IMR-90 (cell line): Measurements from ENCODE around the gene CLK2. TPM values are rescaled to one million over a fixed set of nuclear protein-coding genes. Genes with fewer than 3 reads are reported as not detected.

Source experiments
- ATAC-seq: fragments of 200-7000 bp; cut with Tn5 transposase; 2 replicates; pipeline ENCODE4 v1.9.1; 2020; ENCODE audit warnings: low read depth, mild to moderate bottlenecking, moderate library complexity
- BruUV-seq: library from RNA; stranded (reverse); fragments of 400-500 nt; replicated peaks from 2 replicates; lab custom pipeline; 2021; lab: Mats Ljungman, UMichigan
- CTCF ChIA-PET: fragments of 300-600 bp; formaldehyde crosslinking; extraction: SDS; loops from one replicate; lab custom pipeline; 2021; ENCODE audit warnings: antibody characterized with exemption; lab: Yijun Ruan, JAX
- POLR2A ChIA-PET: fragments of 300-600 bp; sonication (Branson Sonifier 250); formaldehyde crosslinking; loops from one replicate; lab custom pipeline; 2022; ENCODE audit warnings: antibody characterized with exemption; ENCODE audit not compliant: unreplicated experiment; lab: Charles Lee
- DNase-seq: peaks from one replicate; pipeline ENCODE4 v3.0.0; 2013
- H2AFZ ChIP-seq: replicated peaks from 2 replicates; pipeline ENCODE3; 2013; ENCODE audit warnings: low read length, mild to moderate bottlenecking; ENCODE audit not compliant: poor library complexity
- H2AK5ac ChIP-seq: 2 replicates; pipeline ENCODE4 v1.6.1; 2013; ENCODE audit warnings: low read depth, low read length, inconsistent platforms
- H2AK9ac ChIP-seq: replicated peaks from 2 replicates; pipeline ENCODE3; 2013; ENCODE audit warnings: mild to moderate bottlenecking, low read depth, low read length, moderate library complexity; ENCODE audit not compliant: poor library complexity
- H2BK120ac ChIP-seq: 2 replicates; pipeline ENCODE4 v1.6.1; 2013; ENCODE audit warnings: low read depth, low read length, inconsistent platforms
- H2BK15ac ChIP-seq: 3 replicates; pipeline ENCODE4 v1.6.1; 2013; ENCODE audit warnings: low read depth, low read length, inconsistent platforms
- H2BK20ac ChIP-seq: 2 replicates; pipeline ENCODE4 v1.6.1; 2013; ENCODE audit warnings: low read depth, mild to moderate bottlenecking, inconsistent platforms, low read length, moderate library complexity
- H2BK5ac ChIP-seq: 2 replicates; pipeline ENCODE4 v1.6.1; 2013; ENCODE audit warnings: mild to moderate bottlenecking, low read depth, low read length, inconsistent platforms; ENCODE audit not compliant: poor library complexity, severe bottlenecking
- H3K14ac ChIP-seq: replicated peaks from 2 replicates; pipeline ENCODE4 v1.6.1; 2013; ENCODE audit warnings: low read depth, low read length, inconsistent platforms
- H3K18ac ChIP-seq: 2 replicates; pipeline ENCODE4 v1.6.1; 2013; ENCODE audit warnings: low read depth, low read length, control low read depth
- H3K23ac ChIP-seq: 2 replicates; pipeline ENCODE4 v1.6.1; 2013; ENCODE audit warnings: low read depth, low read length, inconsistent platforms
- H3K27ac ChIP-seq: 2 replicates; pipeline ENCODE4 v1.5.1; 2013; ENCODE audit warnings: mild to moderate bottlenecking, control low read depth, low read length; ENCODE audit not compliant: insufficient read depth
- H3K27me3 ChIP-seq: 2 replicates; pipeline ENCODE4 v1.6.1; 2013; ENCODE audit warnings: low read length; ENCODE audit not compliant: control insufficient read depth, insufficient read depth
- H3K36me3 ChIP-seq: 2 replicates; pipeline ENCODE4 v1.6.1; 2013; ENCODE audit warnings: low read length, mixed read lengths; ENCODE audit not compliant: control insufficient read depth, insufficient read depth
- H3K4ac ChIP-seq: 2 replicates; pipeline ENCODE4 v1.6.1; 2013; ENCODE audit warnings: low read depth, low read length, inconsistent platforms
- H3K4me1 ChIP-seq: 2 replicates; pipeline ENCODE4 v1.6.1; 2013; ENCODE audit warnings: low read length, mixed read lengths; ENCODE audit not compliant: control insufficient read depth, insufficient read depth
- H3K4me2 ChIP-seq: 2 replicates; pipeline ENCODE4 v1.6.1; 2013; ENCODE audit warnings: low read depth, mild to moderate bottlenecking, control low read depth, low read length, moderate library complexity
- H3K4me3 ChIP-seq: 2 replicates; pipeline ENCODE4 v1.5.1; 2013; ENCODE audit warnings: low read depth, mild to moderate bottlenecking, control low read depth, low read length, moderate library complexity; ENCODE audit not compliant: insufficient read depth
- H3K56ac ChIP-seq: 2 replicates; pipeline ENCODE4 v1.6.1; 2013; ENCODE audit warnings: low read length, inconsistent platforms; ENCODE audit not compliant: insufficient read depth; ENCODE audit errors: extremely low read depth
- H3K79me1 ChIP-seq, 2 experiments: 2 replicates each; pipeline ENCODE4 v1.6.1; 2013; ENCODE audit warnings: low read length in 2 of 2, inconsistent platforms in 1 of 2, low read depth in 1 of 2
- H3K9ac ChIP-seq: 2 replicates; pipeline ENCODE4 v1.6.1; 2013; ENCODE audit warnings: low read depth, low read length, control low read depth
- H3K9me1 ChIP-seq: 2 replicates; pipeline ENCODE4 v1.6.1; 2013; ENCODE audit warnings: low read length, inconsistent platforms; ENCODE audit not compliant: insufficient read depth
- H3K9me3 ChIP-seq: 2 replicates; pipeline ENCODE4 v1.6.1; 2013; ENCODE audit warnings: low read length; ENCODE audit not compliant: control insufficient read depth, insufficient read depth
- H4K20me1 ChIP-seq: 2 replicates; pipeline ENCODE4 v1.6.1; 2013; ENCODE audit warnings: low read length, inconsistent platforms; ENCODE audit not compliant: insufficient read depth
- H4K5ac ChIP-seq: 2 replicates; pipeline ENCODE4 v1.6.1; 2013; ENCODE audit warnings: mild to moderate bottlenecking, low read depth, low read length, control low read depth
- H4K8ac ChIP-seq, 2 experiments: 2 replicates each; pipeline ENCODE4 v1.6.1; 2013; ENCODE audit warnings: low read depth in 2 of 2, low read length in 2 of 2, control low read depth in 1 of 2, inconsistent platforms in 1 of 2
- H4K91ac ChIP-seq: 2 replicates; pipeline ENCODE4 v1.6.1; 2013; ENCODE audit warnings: low read depth, low read length, inconsistent platforms; ENCODE audit not compliant: insufficient read depth
- BHLHE40 ChIP-seq: fragments of 150-350 bp; IDR thresholded peaks from 2 replicates; pipeline ENCODE4 v1.6.1; 2016; ENCODE audit warnings: mild to moderate bottlenecking, low read depth, low read length
- CEBPB ChIP-seq: IDR thresholded peaks from 2 replicates; pipeline ENCODE4 v1.6.1; 2012; ENCODE audit warnings: low read depth, low read length, improper control_type of control experiment
- CHD1 ChIP-seq: IDR thresholded peaks from 2 replicates; pipeline ENCODE4 v1.6.1; 2012; ENCODE audit warnings: low read depth, low read length, improper control_type of control experiment
- MAFK ChIP-seq: IDR thresholded peaks from 2 replicates; pipeline ENCODE4 v1.6.1; 2012; ENCODE audit warnings: low read depth, low read length, improper control_type of control experiment
- MXI1 ChIP-seq: IDR thresholded peaks from 2 replicates; pipeline ENCODE4 v1.6.1; 2012; ENCODE audit warnings: low read depth, mild to moderate bottlenecking, low read length, moderate library complexity, borderline replicate concordance
- NFE2L2 ChIP-seq: fragments of 150-350 bp; IDR thresholded peaks from 2 replicates; pipeline ENCODE4 v1.6.1; 2016; ENCODE audit warnings: low read depth, mild to moderate bottlenecking, low read length
- POLR2A ChIP-seq: IDR thresholded peaks from 2 replicates; pipeline ENCODE4 v1.6.1; 2012; ENCODE audit warnings: mild to moderate bottlenecking, low read depth, low read length
- RAD21 ChIP-seq: IDR thresholded peaks from 2 replicates; pipeline ENCODE4 v1.6.1; 2012; ENCODE audit warnings: low read length, improper control_type of control experiment
- RFX5 ChIP-seq: IDR thresholded peaks from 2 replicates; pipeline ENCODE4 v1.8.0; 2012; ENCODE audit warnings: low read depth, mild to moderate bottlenecking, low read length, moderate library complexity
- SMC3 ChIP-seq: fragments of 150-350 bp; IDR thresholded peaks from 2 replicates; pipeline ENCODE4 v1.6.1; 2016; ENCODE audit warnings: low read depth, mild to moderate bottlenecking, antibody characterized with exemption, low read length, moderate library complexity
- WGBS, 2 experiments: methylation state at CpG; one replicate each; pipeline versions ENCODE4 v1.1.5 to v1.1.7; 2013; ENCODE audit warnings: missing lambda C conversion rate in 2 of 2; ENCODE audit not compliant: insufficient read length in 1 of 2; ENCODE audit errors: extremely low coverage in 2 of 2; 5-methylcytosine and 5-hydroxymethylcytosine counted together
- dilution Hi-C: fragments of 300-500 bp; cut with HindIII; formaldehyde crosslinking; loops from one replicate; pipeline ENCODE4 v1.14.3; 2018; ENCODE audit warnings: low sequenced_read_pairs; ENCODE audit not compliant: unreplicated experiment
- in situ Hi-C: fragments of 300-500 bp; cut with MboI; formaldehyde crosslinking; loops from 3 replicates; pipeline ENCODE4 v1.14.3; 2019; ENCODE audit warnings: low sequenced_read_pairs, inconsistent platforms, mixed read lengths
- intact Hi-C: fragments of 100-400 bp; cut with micrococcal nuclease; formaldehyde crosslinking; loops from 2 replicates; pipeline ENCODE4 v1.10.0; 2022
- polyA plus RNA-seq, 3 experiments: library from polyadenylated mRNA; depleted of rRNA; stranded (reverse); fragments of >200 nt; gene quantifications; 2 replicates each; pipeline ENCODE4 v1.2.3, GENCODE V29; 2012; ENCODE audit warnings: low replicate concordance in 1 of 3
- total RNA-seq: library from RNA; depleted of rRNA; stranded (reverse); fragments of >200 nt; gene quantifications from 2 replicates; pipeline ENCODE4 v1.2.3, GENCODE V29; 2012
- TF ChIP-seq, protein P1 (sequence below): conservative IDR thresholded peaks from 2 replicates; pipeline ENCODE4 v1.5.1; 2012; ENCODE audit warnings: mild to moderate bottlenecking, low read depth, low read length, improper control_type of control experiment
- TF ChIP-seq, protein P2 (sequence below): fragments of 150-350 bp; IDR thresholded peaks from 2 replicates; pipeline ENCODE4 v1.6.1; 2016; ENCODE audit warnings: low read depth, mild to moderate bottlenecking, low read length, moderate library complexity, borderline replicate concordance
- TF ChIP-seq, protein P3 (sequence below): fragments of 150-350 bp; IDR thresholded peaks from 2 replicates; pipeline ENCODE4 v1.6.1; 2017; ENCODE audit warnings: mild to moderate bottlenecking, antibody characterized with exemption, low read length, low read depth

Gene CLK2
- total and polyA plus RNA-seq, 2 of the 4 experiments (the other 2 are of a cell fraction), result 19.7 to 61.2 TPM

DNA sequence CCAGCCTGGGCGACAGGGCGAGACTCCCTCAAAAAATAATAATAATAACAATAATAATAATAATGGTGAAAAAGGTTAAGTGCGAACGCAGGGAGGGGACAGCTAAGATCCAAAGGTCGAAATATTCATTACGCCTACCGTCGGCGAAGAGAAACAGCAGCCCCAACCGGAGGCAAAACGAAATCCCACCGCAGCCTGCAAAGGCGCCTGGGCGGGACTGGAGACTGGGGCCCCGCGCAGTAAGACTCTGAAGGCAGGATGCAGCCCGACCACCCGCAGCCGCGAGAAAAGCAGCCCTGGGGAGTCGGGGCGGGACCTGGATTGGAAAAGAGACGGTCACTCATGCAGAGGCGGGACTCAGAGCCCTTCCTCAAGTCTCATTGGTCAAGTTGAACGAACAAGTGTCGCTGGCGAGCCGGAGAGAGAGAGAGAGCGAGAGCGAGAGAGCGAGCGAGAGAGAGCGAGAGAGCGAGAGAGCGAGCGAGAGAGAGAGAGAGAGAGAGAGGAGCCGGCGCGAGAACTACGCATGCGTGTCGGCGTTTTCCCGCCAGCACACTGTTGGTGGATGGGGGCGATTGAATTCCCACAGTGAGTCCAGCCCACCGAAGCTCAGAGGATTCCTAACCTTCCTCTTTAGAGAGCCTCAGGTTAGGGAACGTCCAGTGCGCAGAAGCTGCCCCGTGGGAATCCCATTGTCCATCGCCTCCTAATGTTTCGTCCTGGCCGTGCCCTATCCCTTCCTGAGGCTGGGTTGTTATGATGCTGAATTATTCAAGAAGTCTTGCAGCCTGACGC lies 28.7 kb downstream of the CLK2 start:
- DNase-seq (peak; percentile 100), ATAC-seq (peak; percentile 95)
- Histone ChIP-seq H2AK9ac (peak overlapping the region; percentile 96), H3K36me3 (peaks cover 13% of the 10 kb centered on the region), H3K18ac (peak overlapping the region; percentile 30), H4K5ac (peak overlapping the region; percentile 41), H2BK20ac (peak overlapping the region; percentile 70), H2AK5ac (peak overlapping the region; percentile 87), H3K4me1 (peaks cover 6% of the 10 kb centered on the region; the same call in 1 of the 2 replicates), H2BK15ac (peak overlapping the region; percentile 95; the same call in 2 of the 3 replicates), H3K27me3 (no peaks in the 10 kb centered on the region), H4K8ac (peak overlapping the region; percentile 93 to 98), H3K56ac (peak overlapping the region; percentile 87), H4K91ac (peak overlapping the region; percentile 92), H3K9me3 (no peaks in the 10 kb centered on the region), H3K4me2 (peak overlapping the region; percentile 91), H3K4me3 (peak overlapping the region; percentile 53), H2BK5ac (peak overlapping the region; percentile 77), H3K4ac (peak overlapping the region; percentile 96), H3K23ac (peak overlapping the region; percentile 90), H3K9me1 (peaks cover 6% of the 10 kb centered on the region), H3K79me1 (peaks cover 4 to 37% of the 10 kb centered on the region in 2 experiments; a peak in 3 of 4 replicates), H4K20me1 (no peaks in the 10 kb centered on the region), H2BK120ac (peak overlapping the region; percentile 80), H3K9ac (peak overlapping the region; percentile 68), H3K27ac (peak overlapping the region; percentile 80), H3K14ac (peak overlapping the region; percentile 92), H2AFZ (peak overlapping the region; percentile 96)
- dilution Hi-C loops, result no loop called here
- ChIA-PET CTCF (interaction anchor here (0.9 kb wide), 1 partner anchor 37 kb away, joined by 3 read pairs; no protein-coding TSS in a partner anchor), POLR2A (interaction anchor here (0.5 to 0.6 kb wide), 2 partner anchors 11 to 79 kb away, joined by 5 to 6 read pairs; partner anchors contain the start of gene ENTREP3)
- BruUV-seq, result no TSS peak
- in situ Hi-C loops, result no loop called here
- intact Hi-C loops, result loop anchor here (1.0 kb wide), 1 partner anchor 37 kb away; the partner anchor contains the start of gene THBS3
- 0% methylated on average over 24 of the region's 53 CpGs; no CpG with 5 or more reads in 1 of the 2 experiments for WGBS, 2 experiments
- TF ChIP-seq SMC3, result 0 out of 2 replicates have a peak, but pooled peaks have one; percentile 25
- no peak for TF ChIP-seq MAFK
- no peak for TF ChIP-seq CEBPB
- TF ChIP-seq, protein P1, sequence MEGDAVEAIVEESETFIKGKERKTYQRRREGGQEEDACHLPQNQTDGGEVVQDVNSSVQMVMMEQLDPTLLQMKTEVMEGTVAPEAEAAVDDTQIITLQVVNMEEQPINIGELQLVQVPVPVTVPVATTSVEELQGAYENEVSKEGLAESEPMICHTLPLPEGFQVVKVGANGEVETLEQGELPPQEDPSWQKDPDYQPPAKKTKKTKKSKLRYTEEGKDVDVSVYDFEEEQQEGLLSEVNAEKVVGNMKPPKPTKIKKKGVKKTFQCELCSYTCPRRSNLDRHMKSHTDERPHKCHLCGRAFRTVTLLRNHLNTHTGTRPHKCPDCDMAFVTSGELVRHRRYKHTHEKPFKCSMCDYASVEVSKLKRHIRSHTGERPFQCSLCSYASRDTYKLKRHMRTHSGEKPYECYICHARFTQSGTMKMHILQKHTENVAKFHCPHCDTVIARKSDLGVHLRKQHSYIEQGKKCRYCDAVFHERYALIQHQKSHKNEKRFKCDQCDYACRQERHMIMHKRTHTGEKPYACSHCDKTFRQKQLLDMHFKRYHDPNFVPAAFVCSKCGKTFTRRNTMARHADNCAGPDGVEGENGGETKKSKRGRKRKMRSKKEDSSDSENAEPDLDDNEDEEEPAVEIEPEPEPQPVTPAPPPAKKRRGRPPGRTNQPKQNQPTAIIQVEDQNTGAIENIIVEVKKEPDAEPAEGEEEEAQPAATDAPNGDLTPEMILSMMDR, result peak; percentile 56
- TF ChIP-seq RAD21, result peak; percentile 32
- TF ChIP-seq, protein P2, sequence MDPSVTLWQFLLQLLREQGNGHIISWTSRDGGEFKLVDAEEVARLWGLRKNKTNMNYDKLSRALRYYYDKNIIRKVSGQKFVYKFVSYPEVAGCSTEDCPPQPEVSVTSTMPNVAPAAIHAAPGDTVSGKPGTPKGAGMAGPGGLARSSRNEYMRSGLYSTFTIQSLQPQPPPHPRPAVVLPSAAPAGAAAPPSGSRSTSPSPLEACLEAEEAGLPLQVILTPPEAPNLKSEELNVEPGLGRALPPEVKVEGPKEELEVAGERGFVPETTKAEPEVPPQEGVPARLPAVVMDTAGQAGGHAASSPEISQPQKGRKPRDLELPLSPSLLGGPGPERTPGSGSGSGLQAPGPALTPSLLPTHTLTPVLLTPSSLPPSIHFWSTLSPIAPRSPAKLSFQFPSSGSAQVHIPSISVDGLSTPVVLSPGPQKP, result no peak
- TF ChIP-seq, protein P3, sequence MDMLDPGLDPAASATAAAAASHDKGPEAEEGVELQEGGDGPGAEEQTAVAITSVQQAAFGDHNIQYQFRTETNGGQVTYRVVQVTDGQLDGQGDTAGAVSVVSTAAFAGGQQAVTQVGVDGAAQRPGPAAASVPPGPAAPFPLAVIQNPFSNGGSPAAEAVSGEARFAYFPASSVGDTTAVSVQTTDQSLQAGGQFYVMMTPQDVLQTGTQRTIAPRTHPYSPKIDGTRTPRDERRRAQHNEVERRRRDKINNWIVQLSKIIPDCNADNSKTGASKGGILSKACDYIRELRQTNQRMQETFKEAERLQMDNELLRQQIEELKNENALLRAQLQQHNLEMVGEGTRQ, result peak; percentile 50
- TF ChIP-seq MXI1, result 0 out of 2 replicates have a peak, but pooled peaks have one; percentile 41
- TF ChIP-seq NFE2L2, result no peak
- TF ChIP-seq POLR2A, result peak; percentile 91
- TF ChIP-seq CHD1, result peak; percentile 80; the same call in 1 of the 2 replicates
- 0 out of 2 replicates have a peak, but pooled peaks have one; percentile 8 for TF ChIP-seq RFX5
- peak; percentile 75 for TF ChIP-seq BHLHE40
